ENCODE measurements around the gene ADORA1. TPM values are rescaled to one million over a fixed set of nuclear protein-coding genes. Genes with fewer than 3 reads are reported as not detected.
A peak's percentile ranks its signal among the peaks of the same experiment; 100 is the strongest.

The ADORA1 gene
- total and polyA plus RNA-seq, 5 experiments from 2014 or later: not detected

DNA sequence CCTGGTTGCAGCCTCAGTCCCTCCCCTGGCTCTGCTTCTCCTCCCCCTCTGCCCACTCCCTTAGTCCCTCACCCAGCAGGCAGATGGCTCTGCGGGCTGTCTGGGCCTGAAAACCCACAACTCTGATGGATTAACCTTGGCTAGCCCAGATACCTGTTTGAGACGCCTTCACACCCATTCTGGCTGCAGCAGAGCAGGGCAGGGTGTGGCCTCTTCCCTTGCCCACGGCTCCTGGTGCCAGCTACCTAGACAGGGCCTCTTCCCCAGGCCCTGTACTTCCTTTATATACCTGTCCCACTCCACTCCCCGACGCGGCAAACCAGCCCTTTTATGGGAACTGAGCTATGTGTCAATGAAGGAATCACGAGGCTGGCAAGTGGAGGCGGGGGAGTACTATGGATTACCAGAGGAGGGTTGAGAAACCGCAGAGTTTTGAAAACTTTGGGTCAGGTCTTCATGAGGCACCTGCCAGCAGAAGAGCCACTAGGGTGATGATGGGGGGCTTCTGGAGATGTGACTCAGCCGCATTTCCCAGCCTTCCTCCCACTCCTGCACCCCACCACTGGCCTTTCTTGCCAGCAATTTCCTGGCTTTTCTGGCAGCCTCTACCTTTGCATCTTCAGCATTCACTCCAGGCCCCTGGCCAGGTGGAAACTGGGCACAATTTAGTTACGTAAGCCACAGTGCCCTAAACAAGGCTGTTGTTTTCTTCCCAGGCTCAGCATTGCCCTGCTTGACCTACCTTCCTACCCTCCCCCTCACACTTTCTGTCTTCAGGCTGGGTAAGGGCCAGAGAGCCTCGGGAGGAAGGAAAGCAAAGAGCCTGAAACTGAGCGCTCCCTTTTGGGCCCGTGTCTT is 59.1 kb downstream of the ADORA1 start, which contains the start of gene CHI3L1:
TSS of gene CHI3L1 (minus strand) at position 259 of the 858 bp plus-strand sequence. CDS start at position 178, 81 bp downstream.
- DNase-seq (peak in 1 of 10 donors; percentile 16), ATAC-seq (no peak)
- Mint-ChIP-seq H3K27ac (peak within 1 kb of the TSS in 2 of 10 donors; percentile 57 to 72), H3K27me3 (peaks cover 0 to 7% (median 3%) of the 10 kb centered on the region in 5 donors), H3K36me3 (no peaks in the 10 kb centered on the region), H3K9me3 (no peaks in the 10 kb centered on the region), H3K4me3 (no peak within 1 kb of the TSS), H3K4me1 (peaks cover 3 to 6% (median 5%) of the 10 kb centered on the region in 4 donors)
- POLR2A ChIA-PET: no interaction called here

DNA sequence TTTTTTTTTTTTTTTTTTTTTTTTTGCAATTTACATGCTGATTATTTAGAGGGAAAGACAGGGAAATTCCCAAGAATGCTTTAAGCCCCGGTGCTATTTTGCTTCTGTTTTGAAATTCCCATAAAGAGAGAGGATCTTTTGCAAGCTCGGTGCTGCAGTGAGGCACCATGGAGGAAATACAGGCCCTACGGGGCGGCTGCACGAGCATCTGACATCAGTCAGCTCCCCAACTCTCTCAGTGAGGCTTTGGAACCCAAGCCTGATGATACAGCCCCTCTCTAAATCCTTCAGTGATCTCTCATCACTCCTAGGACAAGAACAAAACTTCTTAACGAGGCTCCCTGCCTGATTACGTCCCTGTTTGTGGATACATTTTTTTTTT is 59.8 kb downstream of the ADORA1 start:
- Mint-ChIP-seq H3K27me3 (peaks cover 0 to 7% (median 3%) of the 10 kb centered on the region in 5 donors), H3K4me1 (peaks cover 3 to 6% (median 5%) of the 10 kb centered on the region in 4 donors), H3K27ac (no peak overlapping the region), H3K36me3 (no peaks in the 10 kb centered on the region), H3K4me3 (no peak overlapping the region), H3K9me3 (no peaks in the 10 kb centered on the region)
- POLR2A ChIA-PET: no interaction called here
- DNase-seq (no peak), ATAC-seq (no peak)

DNA sequence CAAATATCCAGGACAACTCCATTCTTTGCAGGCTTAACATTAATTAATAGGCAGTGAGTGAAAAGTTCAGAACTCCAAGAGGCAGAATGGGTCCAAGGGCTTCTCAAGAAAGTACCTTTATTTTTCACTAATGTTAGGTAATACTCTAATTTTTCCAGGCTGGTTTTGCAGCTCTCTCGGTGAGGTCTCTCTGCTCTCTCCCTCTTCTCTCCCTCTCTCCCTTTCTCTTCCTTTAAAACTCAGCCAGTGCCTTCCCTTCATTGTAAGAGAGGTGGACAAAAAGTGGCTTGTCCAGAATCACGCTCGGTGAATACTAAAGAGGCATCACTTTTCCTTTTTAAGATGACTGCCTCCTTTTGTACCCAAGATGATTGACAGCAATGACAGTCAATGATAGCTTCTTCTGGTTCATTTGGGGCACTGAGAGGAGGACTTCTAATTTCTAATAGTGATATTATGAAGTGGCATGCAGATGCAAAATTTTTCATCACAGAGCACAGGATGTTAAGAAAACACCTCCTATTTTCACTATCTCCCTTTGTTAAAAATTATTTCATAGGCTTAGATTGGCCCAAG is 60.3 kb downstream of the ADORA1 start:
- POLR2A ChIA-PET: no interaction called here
- peaks cover 0 to 7% (median 3%) of the 10 kb centered on the region in 5 donors for H3K27me3 Mint-ChIP-seq
- no peak overlapping the region for H3K4me3 Mint-ChIP-seq
- no peaks in the 10 kb centered on the region for H3K9me3 Mint-ChIP-seq
- no peak overlapping the region for H3K27ac Mint-ChIP-seq
- DNase-seq (no peak), ATAC-seq (no peak)
- H3K36me3 Mint-ChIP-seq: no peaks in the 10 kb centered on the region
- H3K4me1 Mint-ChIP-seq: peaks cover 3 to 6% (median 5%) of the 10 kb centered on the region in 4 donors

DNA sequence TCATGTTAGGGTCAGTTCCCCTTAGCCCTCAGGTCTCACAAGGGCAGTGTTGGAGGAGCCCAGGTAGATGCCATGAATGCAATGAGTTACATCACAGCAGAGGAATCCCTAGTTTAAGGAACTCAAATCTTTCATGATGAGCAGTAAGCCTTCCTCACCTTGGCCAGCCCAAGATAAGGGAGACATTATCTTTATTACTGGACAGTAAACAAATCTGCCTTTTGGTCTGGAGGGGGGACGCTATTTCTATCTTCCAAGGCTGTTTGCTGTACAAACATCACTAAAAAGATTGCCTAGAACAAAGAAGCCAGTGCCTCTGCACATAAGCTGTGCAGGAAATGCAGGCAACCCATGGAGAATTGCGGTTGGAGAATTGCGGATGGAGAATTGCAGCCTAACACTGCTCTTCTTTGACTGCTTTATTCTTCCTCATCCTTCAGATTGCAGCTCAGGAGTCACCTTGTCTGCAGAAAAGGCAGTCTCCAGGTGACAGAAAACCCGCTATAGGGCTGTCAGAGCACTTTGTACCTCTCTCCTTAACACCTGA is 61.2 kb downstream of the ADORA1 start:
- no peak overlapping the region for H3K4me3 Mint-ChIP-seq
- POLR2A ChIA-PET: no interaction called here
- peaks cover 3 to 6% (median 5%) of the 10 kb centered on the region in 4 donors for H3K4me1 Mint-ChIP-seq
- H3K27me3 Mint-ChIP-seq: peaks cover 0 to 7% (median 3%) of the 10 kb centered on the region in 5 donors
- H3K36me3 Mint-ChIP-seq: no peaks in the 10 kb centered on the region
- DNase-seq (no peak), ATAC-seq (no peak)
- H3K9me3 Mint-ChIP-seq: no peaks in the 10 kb centered on the region
- peak overlapping the region in 1 of 10 donors; percentile 1 for H3K27ac Mint-ChIP-seq

DNA sequence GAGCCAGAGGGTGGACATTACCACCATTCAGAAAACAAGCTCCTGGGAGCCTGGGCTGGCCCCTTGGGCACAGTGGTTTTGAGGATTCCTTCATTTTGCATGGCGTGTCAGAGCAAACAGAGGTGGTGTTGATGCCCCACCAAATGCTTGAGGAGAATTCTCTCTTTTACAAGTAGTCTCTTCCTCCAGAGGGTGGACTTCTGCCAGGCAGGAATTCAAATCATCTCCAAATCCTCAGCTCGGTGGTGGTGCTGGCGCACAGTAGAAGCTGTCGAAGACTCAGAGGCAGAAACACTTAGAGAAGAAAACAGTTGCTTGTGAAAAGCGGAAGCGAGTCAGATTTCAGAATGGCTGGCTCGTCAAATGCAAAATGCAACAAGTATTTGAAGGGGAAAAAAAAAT is 62.4 kb downstream of the ADORA1 start:
- no peaks in the 10 kb centered on the region for H3K36me3 Mint-ChIP-seq
- DNase-seq (no peak), ATAC-seq (no peak)
- H3K4me3 Mint-ChIP-seq: no peak overlapping the region
- H3K4me1 Mint-ChIP-seq: peaks cover 3 to 6% (median 5%) of the 10 kb centered on the region in 4 donors
- H3K27me3 Mint-ChIP-seq: peaks cover 0 to 7% (median 3%) of the 10 kb centered on the region in 5 donors
- POLR2A ChIA-PET: no interaction called here
- H3K9me3 Mint-ChIP-seq: no peaks in the 10 kb centered on the region
- H3K27ac Mint-ChIP-seq: no peak overlapping the region

DNA sequence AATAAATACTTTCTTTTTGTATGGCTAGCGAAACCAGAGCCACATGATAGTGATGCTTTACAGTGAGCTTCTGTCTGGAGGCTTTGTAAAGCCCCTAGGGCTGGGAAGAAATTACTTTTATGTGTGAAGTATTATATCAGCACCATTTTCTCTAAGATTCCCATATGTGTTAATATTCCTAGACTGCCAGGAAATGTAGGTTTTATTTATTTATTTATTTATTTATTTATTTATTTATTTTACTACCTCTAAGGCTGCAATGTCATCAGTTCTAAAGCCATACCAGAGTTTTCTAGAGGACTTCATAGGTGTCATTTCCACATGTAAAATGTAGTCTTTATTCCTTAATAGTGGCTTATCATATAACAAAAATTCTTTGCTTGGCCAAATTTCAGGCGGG is 63.4 kb downstream of the ADORA1 start:
- Mint-ChIP-seq H3K9me3 (no peaks in the 10 kb centered on the region), H3K27ac (no peak overlapping the region), H3K4me1 (peaks cover 3 to 6% (median 3%) of the 10 kb centered on the region in 4 donors), H3K36me3 (no peaks in the 10 kb centered on the region), H3K4me3 (no peak overlapping the region), H3K27me3 (peaks cover 0 to 7% (median 3%) of the 10 kb centered on the region in 5 donors)
- POLR2A ChIA-PET: no interaction called here
- DNase-seq: no peak
- ATAC-seq: no peak

DNA sequence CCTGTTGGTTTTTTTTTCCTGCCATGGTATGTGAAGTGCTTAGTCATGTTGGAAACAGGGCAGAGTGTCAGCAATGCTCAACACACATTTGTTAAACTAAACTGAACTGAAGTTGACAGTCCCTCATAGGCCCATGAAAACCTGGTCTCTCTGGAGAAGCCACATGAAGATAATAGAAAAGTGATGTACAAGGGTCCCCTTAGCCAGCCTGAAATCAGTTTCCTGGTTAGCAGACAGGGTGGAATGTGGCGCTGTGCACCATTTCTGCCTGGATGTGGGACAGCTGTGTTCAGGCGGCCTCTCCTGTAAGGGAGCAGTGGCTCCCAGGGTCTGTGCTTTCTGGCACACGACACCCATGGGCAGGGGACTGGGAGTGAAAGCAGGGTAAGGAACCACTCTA is 68.8 kb downstream of the ADORA1 start:
- no peaks in the 10 kb centered on the region for H3K9me3 Mint-ChIP-seq
- H3K4me3 Mint-ChIP-seq: no peak overlapping the region
- peaks cover 0 to 23% (median 6%) of the 10 kb centered on the region in 5 donors for H3K27me3 Mint-ChIP-seq
- no peaks in the 10 kb centered on the region for H3K36me3 Mint-ChIP-seq
- DNase-seq (no peak), ATAC-seq (no peak)
- H3K4me1 Mint-ChIP-seq: peaks cover 0 to 2% (median 0%) of the 10 kb centered on the region in 4 donors
- no peak overlapping the region for H3K27ac Mint-ChIP-seq
- POLR2A ChIA-PET: no interaction called here

DNA sequence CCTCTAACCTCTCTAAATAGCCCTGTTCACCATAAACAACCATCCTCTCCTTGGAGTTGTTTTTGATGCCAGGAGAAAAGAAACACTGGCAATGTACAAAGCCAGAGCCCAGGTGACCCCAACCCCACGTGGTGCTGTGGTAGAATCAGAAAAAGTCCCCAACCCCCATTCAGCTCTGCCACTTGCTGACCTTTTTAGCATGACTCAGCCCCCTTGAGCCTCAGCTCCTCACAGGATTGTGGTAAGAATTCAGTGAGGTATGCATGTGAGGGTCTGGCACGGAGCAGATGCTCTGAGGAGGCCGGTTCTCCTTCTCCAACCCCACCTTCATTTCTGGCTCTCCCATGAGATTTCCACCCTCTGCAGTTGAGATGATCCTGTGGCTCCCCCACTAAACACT is 70.1 kb downstream of the ADORA1 start:
- Mint-ChIP-seq H3K27me3 (peaks cover 4 to 29% (median 10%) of the 10 kb centered on the region in 5 donors), H3K4me3 (no peak overlapping the region), H3K9me3 (no peaks in the 10 kb centered on the region), H3K36me3 (no peaks in the 10 kb centered on the region), H3K27ac (no peak overlapping the region), H3K4me1 (peaks cover 0 to 3% (median under 1%) of the 10 kb centered on the region in 4 donors)
- DNase-seq (no peak), ATAC-seq (no peak)
- POLR2A ChIA-PET: interaction anchor here (0.6 kb wide), 1 partner anchor 104 kb away, joined by 3 read pairs; no protein-coding TSS in a partner anchor

DNA sequence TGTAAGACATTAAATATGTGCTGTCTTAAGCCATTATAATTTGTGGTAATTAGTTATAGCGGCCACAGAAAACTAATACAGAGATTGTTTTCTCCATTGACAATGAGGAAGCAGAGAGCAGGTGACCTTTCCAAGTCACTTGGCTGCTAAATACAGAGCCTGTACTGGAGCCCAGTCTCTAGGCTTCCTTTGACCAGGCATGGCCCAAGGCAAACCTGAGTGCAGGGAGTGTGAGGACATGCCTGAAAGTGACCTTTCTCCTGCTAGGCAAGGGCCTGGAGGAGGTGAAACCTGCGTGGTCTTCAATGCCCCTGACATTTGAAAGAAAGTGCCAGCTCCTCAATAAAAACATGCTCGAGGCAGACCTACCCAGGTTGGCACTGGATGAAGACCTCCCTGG is 71.5 kb downstream of the ADORA1 start:
- POLR2A ChIA-PET: no interaction called here
- H3K27me3 Mint-ChIP-seq: peaks cover 4 to 29% (median 12%) of the 10 kb centered on the region in 5 donors
- H3K27ac Mint-ChIP-seq: no peak overlapping the region
- no peaks in the 10 kb centered on the region for H3K36me3 Mint-ChIP-seq
- no peak for ATAC-seq
- DNase-seq: no peak
- peaks cover 0 to 3% (median under 1%) of the 10 kb centered on the region in 4 donors for H3K4me1 Mint-ChIP-seq
- H3K9me3 Mint-ChIP-seq: no peaks in the 10 kb centered on the region
- H3K4me3 Mint-ChIP-seq: no peak overlapping the region

DNA sequence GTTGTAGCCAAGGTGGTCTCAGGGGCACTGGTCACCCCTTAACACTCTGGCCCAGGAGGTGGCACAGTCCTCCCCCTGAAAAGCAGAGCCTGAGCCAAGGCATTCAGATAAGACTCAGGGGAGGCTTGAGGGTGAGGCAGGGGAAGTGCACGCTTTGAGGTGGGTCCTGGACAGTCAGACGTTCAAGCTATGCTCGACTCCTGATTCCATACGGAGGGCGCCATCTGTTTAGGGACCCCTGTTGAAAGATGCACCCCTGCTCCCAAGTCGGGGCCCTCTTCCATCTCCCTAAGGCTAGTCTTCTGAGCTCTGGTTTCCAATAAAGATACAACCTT is 71.9 kb downstream of the ADORA1 start:
- Mint-ChIP-seq H3K9me3 (no peaks in the 10 kb centered on the region), H3K27ac (no peak overlapping the region), H3K36me3 (no peaks in the 10 kb centered on the region), H3K4me3 (no peak overlapping the region), H3K4me1 (peaks cover 0 to 3% (median under 1%) of the 10 kb centered on the region in 4 donors), H3K27me3 (peaks cover 4 to 29% (median 12%) of the 10 kb centered on the region in 5 donors)
- POLR2A ChIA-PET: no interaction called here
- ATAC-seq (no peak), DNase-seq (no peak)

DNA sequence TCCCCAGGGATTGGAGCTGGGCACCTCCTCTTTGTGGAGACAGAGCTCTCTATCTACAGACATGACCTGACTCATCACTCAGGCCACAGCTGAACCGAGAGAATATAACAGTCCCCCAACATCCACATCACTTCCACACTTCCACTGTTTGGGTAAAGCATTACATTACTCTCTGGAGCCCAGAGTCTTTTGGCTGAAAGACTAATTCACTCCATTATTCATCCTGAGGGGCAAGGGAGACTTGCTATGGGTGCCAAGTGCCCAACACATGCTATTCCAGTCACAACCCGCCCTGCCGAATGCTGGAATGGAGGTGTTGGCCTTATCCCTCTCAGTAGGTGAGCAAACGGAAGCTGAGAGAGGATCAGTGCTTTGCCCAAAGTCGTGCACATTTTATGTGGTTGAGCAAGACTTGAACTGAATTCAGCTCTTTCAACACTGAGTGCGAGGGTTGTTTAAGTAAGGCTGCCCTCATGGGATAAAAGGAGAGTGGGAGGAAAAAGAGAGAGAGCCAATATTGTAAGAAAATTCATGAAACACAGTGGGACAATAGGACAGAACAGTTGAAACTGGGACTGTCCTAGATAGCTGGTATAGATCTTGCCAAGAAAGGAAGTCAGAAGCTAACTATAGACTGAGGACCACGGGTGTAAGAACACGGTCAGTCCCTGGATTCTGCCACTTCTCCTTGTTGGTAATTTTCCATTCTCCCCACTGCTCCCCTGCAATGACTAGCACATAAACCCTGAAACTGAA is 72.5 kb downstream of the ADORA1 start:
- H3K36me3 Mint-ChIP-seq: no peaks in the 10 kb centered on the region
- ATAC-seq: no peak
- H3K27me3 Mint-ChIP-seq: peaks cover 4 to 29% (median 12%) of the 10 kb centered on the region in 5 donors
- H3K4me3 Mint-ChIP-seq: no peak overlapping the region
- peaks cover 0 to 3% (median under 1%) of the 10 kb centered on the region in 4 donors for H3K4me1 Mint-ChIP-seq
- H3K9me3 Mint-ChIP-seq: no peaks in the 10 kb centered on the region
- POLR2A ChIA-PET: no interaction called here
- H3K27ac Mint-ChIP-seq: no peak overlapping the region
- no peak for DNase-seq

DNA sequence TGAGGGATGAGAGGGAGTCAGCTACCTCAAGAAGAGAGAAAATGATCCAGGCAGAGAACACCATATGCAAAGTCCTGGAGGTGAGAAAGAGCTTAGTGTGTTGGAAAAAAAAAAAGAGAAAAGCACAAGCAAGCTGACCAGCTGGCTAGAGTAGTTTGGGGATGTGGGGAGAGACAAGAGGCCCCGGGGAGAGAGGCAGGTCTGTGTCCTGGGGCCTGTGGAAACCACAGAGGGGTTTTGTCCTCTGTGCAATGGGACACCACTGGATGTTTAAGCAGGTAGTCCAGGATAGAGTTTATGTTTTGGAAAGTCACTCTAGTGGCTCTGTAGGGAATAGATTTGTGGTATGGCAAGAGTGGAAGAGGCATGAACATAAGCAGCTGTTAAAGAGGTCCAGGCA is 73.4 kb downstream of the ADORA1 start:
- ATAC-seq: no peak
- Mint-ChIP-seq H3K4me1 (peaks cover 0 to 3% (median under 1%) of the 10 kb centered on the region in 4 donors), H3K4me3 (no peak overlapping the region), H3K27ac (no peak overlapping the region), H3K36me3 (no peaks in the 10 kb centered on the region), H3K27me3 (peaks cover 4 to 29% (median 12%) of the 10 kb centered on the region in 5 donors), H3K9me3 (no peaks in the 10 kb centered on the region)
- DNase-seq: no peak
- POLR2A ChIA-PET: no interaction called here

All from naive thymus-derived CD8-positive, alpha-beta T cell (primary cell).